Fibroblast of pulmonary artery (primary cell): ENCODE measurements around the gene NTM.
A peak's percentile ranks its signal among the peaks of the same experiment; 100 is the strongest.
"Not testable (repeated sequence)": the region's sequence is repeated elsewhere in the genome, so short reads cannot be mapped to it uniquely, and the experiment has no call there.

Experiments
- DNase-seq: peaks from one replicate; pipeline ENCODE4 v3.0.0-alpha.2; 2010; ENCODE audit warnings: low read depth
- H3K4me3 ChIP-seq: replicated peaks from 2 replicates; pipeline ENCODE4 v1.5.1; 2011; ENCODE audit warnings: low read depth, mild to moderate bottlenecking, control low read depth, low read length, moderate library complexity
- CTCF ChIP-seq: IDR thresholded peaks from 2 replicates; pipeline ENCODE4 v1.5.1; 2011; ENCODE audit warnings: mild to moderate bottlenecking, control low read depth, low read length, inconsistent platforms; ENCODE audit errors: missing control alignments

NTM gene

GRCh38 chr11:131907371-131907770 lies 537.0 kb downstream of the NTM start:
- no peak for TF ChIP-seq CTCF
- H3K4me3 ChIP-seq, result no peak overlapping the region
- no peak for DNase-seq

- no peak for TF ChIP-seq CTCF
- DNase-seq, result no peak
- H3K4me3 ChIP-seq, result no peak overlapping the region
These were observed 537.9 kb downstream of the NTM start for GRCh38 chr11:131908316-131908715.

- no peak for TF ChIP-seq CTCF
- DNase-seq, result no peak
- no peak overlapping the region for H3K4me3 ChIP-seq
These were observed 539.2 kb downstream of the NTM start for GRCh38 chr11:131909426-131910177.

- H3K4me3 ChIP-seq, result no peak overlapping the region
- no peak for DNase-seq
- no peak for TF ChIP-seq CTCF
These were observed 539.7 kb downstream of the NTM start for GRCh38 chr11:131910178-131910522.

GRCh38 chr11:131910523-131911387 lies 540.3 kb downstream of the NTM start:
- DNase-seq, result peak; percentile 48
- no peak for TF ChIP-seq CTCF
- peak overlapping the region; percentile 63 for H3K4me3 ChIP-seq

GRCh38 chr11:131911388-131912032 lies 541.1 kb downstream of the NTM start:
- not testable (repeated sequence) for DNase-seq
- peak; percentile 23 for TF ChIP-seq CTCF

More at GRCh38 chr11:131911388-131912032, 541.1 kb downstream of the NTM start:
- H3K4me3 ChIP-seq, result peak overlapping the region; percentile 63
